GM19240 (cell line): ENCODE measurements around the gene MED15.

Experiments used
- DNase-seq: peaks from one replicate; pipeline ENCODE4 v3.0.0; 2011; ENCODE audit warnings: low spot score; ENCODE audit not compliant: insufficient read length

Gene MED15

DNA sequence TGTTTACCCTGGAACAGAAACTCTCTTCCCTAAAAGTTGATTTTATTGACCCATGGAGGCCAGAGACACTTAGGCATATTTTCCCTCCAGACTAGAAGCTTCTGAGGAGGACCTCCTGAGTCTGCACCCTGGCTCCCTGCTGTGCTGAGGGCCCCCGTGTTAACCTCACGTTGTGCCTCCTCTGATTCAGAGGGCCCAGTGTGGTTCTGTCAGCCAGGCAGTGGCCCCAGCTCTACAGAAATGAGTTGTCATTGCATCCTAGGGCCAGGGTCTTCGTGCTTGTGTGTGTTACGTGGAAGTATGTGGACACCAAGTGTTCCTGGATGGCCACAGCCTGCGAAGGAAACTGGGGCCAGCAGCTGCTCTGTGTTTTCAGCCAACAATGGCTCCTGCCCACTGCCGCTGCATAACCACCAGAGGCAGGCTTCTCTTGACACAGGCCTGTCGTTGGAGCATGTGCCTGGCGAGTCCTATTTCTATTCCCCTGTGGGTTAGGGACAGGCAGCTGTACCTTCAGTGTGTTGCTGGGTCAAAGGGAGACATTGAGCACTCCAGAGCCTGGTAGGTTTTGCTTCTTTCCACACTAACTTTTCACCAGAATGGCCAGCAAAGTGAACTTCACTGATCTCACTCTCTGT is 44.5 kb downstream of the MED15 start:
- no peak for DNase-seq

- no peak for DNase-seq
Measured at GRCh38 chr22:20552443-20553401, 45.3 kb downstream of the MED15 start.

- no peak for DNase-seq
Measured at GRCh38 chr22:20553947-20554741, 46.7 kb downstream of the MED15 start.

- no peak for DNase-seq
Measured at GRCh38 chr22:20554824-20555223, 47.4 kb downstream of the MED15 start.

DNA sequence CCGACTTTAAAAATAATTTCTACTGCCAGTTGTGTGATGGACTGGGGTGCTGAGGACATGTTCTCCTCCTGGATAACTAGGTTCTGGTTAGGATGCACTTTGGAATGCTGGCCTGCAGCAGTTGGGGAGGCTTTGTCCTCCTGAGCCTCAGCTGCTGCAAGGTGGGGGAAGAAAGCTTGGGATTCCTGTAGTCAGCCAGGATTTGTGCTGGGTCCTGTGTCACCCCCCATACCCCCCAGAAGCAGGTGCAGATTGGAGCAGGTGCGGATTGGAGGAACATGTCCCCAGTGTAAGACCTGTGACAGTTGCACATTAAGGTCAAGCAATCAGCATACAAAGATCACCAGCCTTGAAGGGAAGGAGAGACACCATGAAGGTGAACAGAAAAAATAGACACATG is 51.1 kb downstream of the MED15 start:
- DNase-seq: no peak

DNA sequence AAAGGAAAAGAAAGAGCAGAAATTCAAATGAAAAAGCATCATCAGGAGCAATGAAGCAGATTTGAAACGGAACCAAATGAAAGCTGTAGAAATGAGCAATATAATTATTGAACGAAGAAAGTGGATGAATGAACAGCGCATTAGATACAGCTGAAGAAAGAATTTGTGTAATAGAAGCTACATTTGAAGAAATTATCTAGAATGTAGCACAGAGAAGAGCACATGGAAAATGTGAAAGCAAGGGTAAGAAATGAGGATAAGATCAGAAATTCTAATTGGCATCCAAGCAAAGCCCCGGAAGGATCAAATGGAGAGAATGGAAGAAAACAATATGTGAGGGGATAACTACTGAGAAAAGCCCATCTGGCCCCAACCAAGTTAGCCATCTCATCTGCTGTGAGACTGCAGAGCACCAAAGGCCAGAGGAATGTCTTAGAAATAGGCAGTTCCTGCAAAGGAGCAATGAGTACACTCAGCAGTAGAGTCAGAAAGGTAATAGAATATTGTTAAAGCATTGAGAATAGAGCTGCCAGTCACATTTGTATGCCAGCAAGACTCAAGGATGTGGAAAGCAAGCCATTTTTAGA is 51.9 kb downstream of the MED15 start:
- no peak for DNase-seq

DNA sequence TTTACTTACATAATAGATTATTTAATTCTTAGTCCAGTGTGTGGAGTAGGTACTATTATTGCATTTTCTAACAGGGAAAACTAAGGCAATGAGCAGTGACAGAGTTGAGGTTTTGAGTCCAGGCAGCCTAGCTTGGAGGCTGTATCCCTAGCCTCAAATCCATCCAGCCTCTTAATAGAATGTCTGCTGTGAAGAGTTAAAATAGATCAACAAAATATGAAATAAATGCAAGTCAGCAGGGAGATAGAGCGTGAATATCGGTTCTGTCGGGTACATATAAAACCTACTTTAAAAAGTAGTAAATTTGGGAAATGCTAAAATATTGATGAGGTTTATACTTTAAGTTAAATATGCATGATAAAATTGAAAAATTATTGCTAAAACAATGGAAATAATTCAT is 53.3 kb downstream of the MED15 start:
- DNase-seq: no peak

DNA sequence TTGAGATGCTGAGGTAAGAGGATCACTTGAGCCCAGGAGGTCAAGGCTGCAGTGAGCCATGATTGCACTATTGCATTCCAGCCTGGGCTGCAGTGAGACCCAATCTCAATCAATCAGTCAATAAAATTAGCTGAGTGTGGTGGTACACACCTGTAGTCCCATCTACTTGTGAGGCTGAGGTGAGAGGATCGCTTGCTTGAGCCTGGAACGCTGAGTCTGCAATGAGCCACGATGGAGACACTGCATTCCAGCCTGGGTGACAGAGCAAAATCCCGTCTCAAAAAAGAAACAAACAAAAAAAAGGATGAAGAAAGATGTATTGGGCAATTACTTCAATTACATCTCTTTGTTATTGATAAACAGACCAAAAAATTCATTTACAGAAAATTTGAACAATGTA is 54.5 kb downstream of the MED15 start:
- no peak for DNase-seq

DNA sequence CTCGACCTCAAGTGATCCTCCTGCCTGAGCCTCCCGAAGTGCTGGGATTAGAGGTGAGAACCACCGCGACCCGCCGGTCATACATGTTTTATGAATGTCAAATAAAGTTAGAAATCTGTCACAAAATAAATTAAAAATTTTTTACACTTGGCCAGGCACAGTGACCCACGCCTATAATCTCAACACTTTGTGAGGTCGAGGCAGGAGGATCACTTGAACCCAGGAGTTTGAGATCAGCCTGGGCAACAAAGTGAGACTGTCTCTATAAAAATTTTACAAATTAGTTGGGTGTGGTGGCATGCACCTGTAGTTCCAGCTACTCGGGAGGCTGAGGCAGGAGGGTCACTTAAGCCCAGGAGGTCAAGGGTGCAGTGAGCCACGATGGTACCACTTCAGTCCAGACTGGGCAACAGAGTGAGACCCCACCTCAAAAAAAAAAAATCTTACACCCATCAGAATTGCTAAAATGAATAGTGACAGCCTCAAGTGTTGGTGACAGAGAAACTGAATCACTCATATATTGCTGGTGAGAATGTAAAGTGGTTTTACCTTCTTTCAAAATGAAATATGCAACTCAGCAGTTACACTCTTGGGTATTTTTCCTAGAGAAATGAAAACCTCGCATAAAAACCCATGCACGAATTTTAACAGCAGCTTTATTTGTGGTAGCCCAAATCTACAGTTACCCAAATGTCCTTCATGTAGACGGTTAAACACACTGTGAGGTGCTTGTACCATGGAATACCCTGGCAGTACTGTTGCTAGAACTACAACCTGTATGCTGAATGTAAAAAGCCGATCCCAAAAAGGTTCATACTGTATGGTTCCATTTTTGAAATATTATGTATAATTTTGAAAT is 55.4 kb downstream of the MED15 start:
- DNase-seq: no peak

DNA sequence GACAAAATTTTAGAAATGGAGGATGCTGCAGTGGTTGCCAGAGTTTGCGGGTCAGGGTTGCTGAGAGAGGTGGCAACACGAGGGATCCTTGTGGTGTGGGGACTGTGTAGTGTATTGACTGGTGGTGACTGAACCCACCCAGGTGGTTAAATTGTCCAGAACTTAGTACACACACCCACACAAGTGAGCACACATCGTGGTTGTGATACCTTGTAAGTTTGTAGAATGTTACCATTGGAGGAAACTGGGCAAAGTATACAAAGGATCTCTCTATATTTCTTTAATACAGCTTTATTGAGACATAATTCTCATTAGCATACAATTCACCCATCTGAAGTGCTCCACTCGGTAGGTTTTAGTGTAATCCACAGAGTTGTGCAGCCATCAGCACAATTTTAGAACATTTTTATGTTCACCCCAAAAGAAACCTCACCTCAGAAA is 56.1 kb downstream of the MED15 start:
- DNase-seq: no peak

DNA sequence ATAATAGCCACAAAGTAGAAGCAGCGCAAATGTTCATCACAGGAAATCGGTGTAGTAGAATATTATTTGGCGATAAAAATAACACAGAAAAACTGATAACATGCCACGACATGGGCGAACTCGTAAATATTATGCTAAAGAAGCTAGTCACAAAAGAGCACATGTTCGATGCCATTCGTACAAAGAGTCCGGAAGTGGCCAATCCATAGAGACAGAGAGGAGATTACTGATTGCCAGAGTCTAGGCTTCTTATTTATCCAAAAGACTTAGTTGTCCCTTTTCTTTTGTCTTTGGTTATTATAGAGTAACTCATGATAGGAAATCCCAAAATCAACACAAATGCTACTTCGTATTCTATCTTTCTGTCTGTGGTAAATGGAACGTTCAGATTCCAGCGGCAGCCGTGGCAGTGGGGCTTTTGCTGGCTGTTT is 56.5 kb downstream of the MED15 start:
- no peak for DNase-seq

- DNase-seq: no peak
Measured at GRCh38 chr22:20565079-20565734, 57.8 kb downstream of the MED15 start.

DNA sequence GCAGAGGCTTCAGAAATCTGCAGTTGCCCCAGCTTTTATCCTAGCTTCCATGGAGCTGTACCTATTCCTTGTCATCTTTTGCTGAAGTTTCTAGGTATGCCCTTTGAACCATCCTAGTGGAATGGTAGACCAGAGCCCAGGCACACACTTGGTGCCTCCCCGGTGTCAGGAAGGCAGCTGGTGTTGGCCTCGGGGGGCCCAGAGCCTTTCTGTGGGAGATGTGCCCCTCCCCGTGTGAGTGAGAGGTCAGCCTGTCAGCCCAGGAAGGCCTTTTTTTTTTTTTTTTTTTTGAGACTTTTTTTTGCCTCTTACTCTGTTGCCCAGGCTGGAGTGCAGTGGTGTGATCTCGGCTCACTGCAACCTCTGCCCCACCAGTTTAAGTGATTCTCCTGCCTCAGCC is 58.4 kb downstream of the MED15 start:
- no peak for DNase-seq

DNA sequence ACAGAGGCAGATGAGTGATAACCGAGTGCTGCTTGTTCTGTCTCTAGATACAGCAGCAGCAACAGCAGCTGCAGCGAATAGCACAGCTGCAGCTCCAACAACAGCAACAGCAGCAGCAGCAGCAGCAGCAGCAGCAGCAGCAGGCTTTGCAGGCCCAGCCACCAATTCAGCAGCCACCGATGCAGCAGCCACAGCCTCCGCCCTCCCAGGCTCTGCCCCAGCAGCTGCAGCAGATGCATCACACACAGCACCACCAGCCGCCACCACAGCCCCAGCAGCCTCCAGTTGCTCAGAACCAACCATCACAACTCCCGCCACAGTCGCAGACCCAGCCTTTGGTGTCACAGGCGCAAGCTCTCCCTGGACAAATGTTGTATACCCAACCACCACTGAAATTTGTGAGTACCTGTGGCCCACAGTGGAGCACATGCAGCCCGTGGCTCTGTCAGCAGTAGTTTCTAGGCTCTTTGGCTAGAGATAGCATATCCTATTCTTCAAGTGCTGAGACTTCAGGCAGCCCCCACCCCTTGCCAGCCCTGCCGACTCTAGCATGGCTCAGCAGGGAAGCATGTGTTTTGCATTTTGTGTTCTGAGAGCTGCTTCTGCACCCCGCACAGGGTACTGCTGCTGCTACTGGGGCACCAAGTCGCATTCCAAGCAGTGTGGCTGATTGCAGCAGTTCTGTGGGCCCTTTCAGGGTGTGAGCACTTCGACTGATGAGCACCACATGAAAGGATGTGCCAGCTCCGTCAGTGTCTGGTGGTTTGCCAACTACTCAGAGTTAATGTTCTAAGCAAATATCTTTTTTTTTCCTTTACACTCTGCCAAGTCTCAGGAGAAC is 59.2 kb downstream of the MED15 start:
- DNase-seq: no peak

GRCh38 chr22:20567371-20567847 is 60.0 kb downstream of the MED15 start:
- no peak for DNase-seq

- no peak for DNase-seq
Measured at GRCh38 chr22:20567993-20568417, 60.6 kb downstream of the MED15 start.

- no peak for DNase-seq
Measured at GRCh38 chr22:20568502-20569058, 61.2 kb downstream of the MED15 start.
